Stimulated activated CD4-positive, alpha-beta T cell treated with anti-CD3 and anti-CD28 coated beads, Interleukin-12 subunit alpha, Interleukin-12 subunit beta, amount 100 ng/mL, for 4 hours (primary cell): Measurements from ENCODE around the gene CPHXL2.

Experiments
- DNase-seq: peaks from one replicate; pipeline ENCODE4 v3.0.0-alpha.2; 2020

The CPHXL2 gene

GRCh38 chr16:75676909-75677308, at the start of gene CPHXL2:
Gene CPHXL2, minus strand, starts transcription at chr16:75677009. Its CDS starts 10 bp downstream, at chr16:75676999.
- no peak for DNase-seq

GRCh38 chr16:75726390-75726789, 49.6 kb upstream of the CPHXL2 start, which contains the start of gene CPHXL:
Gene CPHXL, minus strand, starts transcription at chr16:75726490. Its CDS starts 48 bp downstream, at chr16:75726442.
- DNase-seq: no peak

GRCh38 chr16:75718452-75718851, 41.6 kb upstream of the CPHXL2 start:
- DNase-seq: no peak

- DNase-seq: no peak
Measured at GRCh38 chr16:75714661-75715060, 37.9 kb upstream of the CPHXL2 start.

- DNase-seq: no peak
Measured at GRCh38 chr16:75710344-75710743, 33.5 kb upstream of the CPHXL2 start.

- no peak for DNase-seq
Measured at GRCh38 chr16:75703306-75703705, 26.5 kb upstream of the CPHXL2 start.

GRCh38 chr16:75702242-75702641, 25.4 kb upstream of the CPHXL2 start:
- DNase-seq: no peak

GRCh38 chr16:75701361-75701760, 24.6 kb upstream of the CPHXL2 start, which contains the start of gene DUXB:
Gene DUXB, minus strand, starts transcription at chr16:75701461. Its CDS starts 43 bp downstream, at chr16:75701418.
- no peak for DNase-seq

- DNase-seq: no peak
Measured at GRCh38 chr16:75697571-75697970, 20.8 kb upstream of the CPHXL2 start.

- DNase-seq: no peak
Measured at GRCh38 chr16:75695708-75696107, 18.9 kb upstream of the CPHXL2 start.

- no peak for DNase-seq
Measured at GRCh38 chr16:75687361-75687760, 10.6 kb upstream of the CPHXL2 start.

- no peak for DNase-seq
Measured at GRCh38 chr16:75682308-75682707, 5.5 kb upstream of the CPHXL2 start.

- no peak for DNase-seq
Measured at GRCh38 chr16:75679366-75679765, 2.6 kb upstream of the CPHXL2 start.

- no peak for DNase-seq
Measured at GRCh38 chr16:75667503-75667902, 9.3 kb downstream of the CPHXL2 start.

GRCh38 chr16:75660726-75661302, 16.0 kb downstream of the CPHXL2 start:
- DNase-seq: no peak

- no peak for DNase-seq
Measured at GRCh38 chr16:75660321-75660720, 16.5 kb downstream of the CPHXL2 start.

GRCh38 chr16:75658175-75658574, 18.6 kb downstream of the CPHXL2 start:
- DNase-seq: no peak

- no peak for DNase-seq
Measured at GRCh38 chr16:75653922-75654321, 22.9 kb downstream of the CPHXL2 start.

- DNase-seq: peak; percentile 82
Measured at GRCh38 chr16:75648265-75649076, 28.3 kb downstream of the CPHXL2 start.

GRCh38 chr16:75647492-75648264, 29.1 kb downstream of the CPHXL2 start, which contains the start of the genes KARS1 and TERF2IP:
Gene KARS1, minus strand, starts transcription at chr16:75647665. Its CDS starts 26 bp downstream, at chr16:75647639.
Gene TERF2IP, plus strand, starts transcription at chr16:75647773. Its CDS starts 110 bp downstream, at chr16:75647883.
- DNase-seq: peak; percentile 91

GRCh38 chr16:75647112-75647491, 29.7 kb downstream of the CPHXL2 start:
- DNase-seq: no peak

- no peak for DNase-seq
Measured at GRCh38 chr16:75644240-75645012, 32.4 kb downstream of the CPHXL2 start.
